D721Med (cell line): ENCODE results near the gene CCL18.
"Not testable (repeated sequence)": the region's sequence is repeated elsewhere in the genome, so short reads cannot be mapped to it uniquely, and the experiment has no call there.

Source experiments
- DNase-seq: peaks from one replicate; pipeline ENCODE4 v3.0.0; 2011; ENCODE audit warnings: low spot score; ENCODE audit not compliant: insufficient read length
- FAIRE-seq: peaks from 2 replicates; lab custom pipeline; 2011; peaks lifted over from hg19 to GRCh38; lab: Jason Lieb, UNC
- TF ChIP-seq, protein P1 (sequence below): IDR thresholded peaks from 2 replicates; pipeline ENCODE4 v1.5.1; 2012; ENCODE audit warnings: mild to moderate bottlenecking, control low read depth; ENCODE audit not compliant: insufficient read depth; ENCODE audit errors: missing control alignments

CCL18 gene

DNA sequence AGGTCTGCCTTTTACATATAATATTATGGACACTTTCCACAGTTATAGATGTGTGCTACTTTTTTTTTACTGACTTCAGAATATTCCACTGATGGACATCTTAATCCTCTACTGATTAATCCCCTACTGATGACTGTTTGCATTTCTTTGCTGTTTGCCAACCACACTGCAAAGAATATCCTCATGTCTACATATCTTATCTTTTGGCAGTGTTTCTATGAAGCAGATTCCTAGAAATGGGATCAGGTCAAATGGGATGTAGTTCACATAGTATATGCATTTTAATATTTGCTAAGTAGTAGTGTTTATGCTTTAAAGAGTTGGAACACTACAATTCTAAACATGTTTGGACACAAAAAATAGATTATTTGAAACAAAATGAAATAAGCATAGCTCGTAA lies 22.7 kb downstream of the CCL18 start:
- TF ChIP-seq, protein P1, sequence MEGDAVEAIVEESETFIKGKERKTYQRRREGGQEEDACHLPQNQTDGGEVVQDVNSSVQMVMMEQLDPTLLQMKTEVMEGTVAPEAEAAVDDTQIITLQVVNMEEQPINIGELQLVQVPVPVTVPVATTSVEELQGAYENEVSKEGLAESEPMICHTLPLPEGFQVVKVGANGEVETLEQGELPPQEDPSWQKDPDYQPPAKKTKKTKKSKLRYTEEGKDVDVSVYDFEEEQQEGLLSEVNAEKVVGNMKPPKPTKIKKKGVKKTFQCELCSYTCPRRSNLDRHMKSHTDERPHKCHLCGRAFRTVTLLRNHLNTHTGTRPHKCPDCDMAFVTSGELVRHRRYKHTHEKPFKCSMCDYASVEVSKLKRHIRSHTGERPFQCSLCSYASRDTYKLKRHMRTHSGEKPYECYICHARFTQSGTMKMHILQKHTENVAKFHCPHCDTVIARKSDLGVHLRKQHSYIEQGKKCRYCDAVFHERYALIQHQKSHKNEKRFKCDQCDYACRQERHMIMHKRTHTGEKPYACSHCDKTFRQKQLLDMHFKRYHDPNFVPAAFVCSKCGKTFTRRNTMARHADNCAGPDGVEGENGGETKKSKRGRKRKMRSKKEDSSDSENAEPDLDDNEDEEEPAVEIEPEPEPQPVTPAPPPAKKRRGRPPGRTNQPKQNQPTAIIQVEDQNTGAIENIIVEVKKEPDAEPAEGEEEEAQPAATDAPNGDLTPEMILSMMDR: no peak
- DNase-seq (no peak), FAIRE-seq (no peak)

DNA sequence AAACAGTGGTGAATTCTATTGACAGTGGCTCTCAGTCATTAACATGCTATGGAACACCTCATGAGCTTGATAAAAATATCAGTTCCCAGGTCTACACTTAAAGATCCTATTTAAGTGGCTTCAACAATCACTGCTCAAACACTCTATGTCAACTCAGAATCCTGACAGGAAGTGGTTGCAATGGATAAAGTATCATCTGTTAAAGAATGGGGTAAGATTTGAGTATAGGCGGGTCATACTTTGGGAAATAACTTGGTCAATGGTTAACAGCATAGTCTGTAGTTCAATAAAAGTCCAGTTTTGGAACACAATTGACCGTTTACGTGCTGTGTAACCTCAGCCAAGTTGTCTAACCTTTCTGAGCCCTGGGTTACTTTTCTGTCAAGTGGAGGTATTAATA lies 23.4 kb downstream of the CCL18 start:
- FAIRE-seq, DNase-seq: not testable (repeated sequence)

DNA sequence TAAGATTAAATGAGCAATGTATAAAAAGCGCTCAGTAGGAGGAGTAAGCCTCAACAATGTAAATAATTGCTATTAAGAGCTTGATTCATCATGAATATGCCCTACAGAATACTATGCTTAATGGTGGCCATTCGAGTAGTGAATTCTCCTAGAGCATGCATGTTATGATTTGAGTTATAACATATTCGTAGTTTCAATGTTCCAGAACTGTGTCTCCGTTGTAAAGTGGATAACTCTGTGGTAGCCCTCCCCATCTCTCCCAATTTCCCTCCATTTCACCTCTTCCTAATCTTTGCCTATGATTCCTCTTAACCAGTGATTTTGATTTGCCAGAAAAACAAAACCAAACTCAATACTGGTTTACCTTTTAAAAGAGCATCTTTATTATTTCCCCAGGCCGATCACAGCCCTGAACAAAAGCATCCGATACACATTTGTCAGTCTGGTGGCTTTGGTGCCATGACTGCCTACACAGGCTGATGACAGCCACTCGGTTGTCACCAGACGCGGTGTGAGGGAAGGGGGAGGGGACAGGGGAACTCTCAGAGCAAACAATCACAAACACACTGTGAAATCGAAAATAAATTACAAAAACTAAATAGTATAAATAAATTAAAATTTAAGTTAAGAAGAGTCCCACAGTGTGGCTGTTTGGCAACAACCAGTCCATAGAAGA lies 24.0 kb downstream of the CCL18 start:
- not testable (repeated sequence) for DNase-seq, FAIRE-seq

DNA sequence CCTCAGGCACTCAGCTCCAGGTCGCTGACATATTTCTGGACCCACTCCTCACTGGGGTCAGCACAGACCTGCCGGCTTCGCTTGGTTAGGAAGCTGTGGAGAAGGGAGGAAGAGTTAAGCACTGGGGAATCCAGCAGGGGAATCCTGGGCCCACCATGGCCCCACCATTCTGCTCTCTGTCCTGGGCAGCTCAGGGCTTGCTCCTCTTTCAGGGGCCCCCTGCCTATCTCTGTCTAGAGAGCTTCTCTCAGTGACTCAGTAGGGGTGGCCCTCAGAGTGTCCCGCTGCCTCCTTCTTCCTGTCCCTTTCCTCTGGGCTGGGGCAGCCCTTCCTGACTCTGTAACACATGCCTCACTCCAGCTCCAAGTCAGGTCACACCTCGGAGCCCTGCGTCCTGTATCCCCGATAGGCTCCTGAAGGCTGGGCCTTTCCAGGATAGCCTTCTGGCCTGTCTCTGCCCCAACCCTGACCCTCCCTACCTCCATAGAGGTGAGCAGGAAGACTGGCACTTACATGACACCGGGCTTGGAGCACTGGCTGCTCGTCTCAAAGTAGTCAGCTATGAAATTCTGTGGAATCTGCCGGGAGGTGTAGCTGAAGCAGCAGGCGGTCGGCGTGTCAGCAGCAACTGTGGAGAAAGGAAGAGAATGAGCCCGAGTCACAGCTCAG lies 24.7 kb downstream of the CCL18 start:
- DNase-seq: no peak
- TF ChIP-seq, protein P1: no peak
- no peak for FAIRE-seq

DNA sequence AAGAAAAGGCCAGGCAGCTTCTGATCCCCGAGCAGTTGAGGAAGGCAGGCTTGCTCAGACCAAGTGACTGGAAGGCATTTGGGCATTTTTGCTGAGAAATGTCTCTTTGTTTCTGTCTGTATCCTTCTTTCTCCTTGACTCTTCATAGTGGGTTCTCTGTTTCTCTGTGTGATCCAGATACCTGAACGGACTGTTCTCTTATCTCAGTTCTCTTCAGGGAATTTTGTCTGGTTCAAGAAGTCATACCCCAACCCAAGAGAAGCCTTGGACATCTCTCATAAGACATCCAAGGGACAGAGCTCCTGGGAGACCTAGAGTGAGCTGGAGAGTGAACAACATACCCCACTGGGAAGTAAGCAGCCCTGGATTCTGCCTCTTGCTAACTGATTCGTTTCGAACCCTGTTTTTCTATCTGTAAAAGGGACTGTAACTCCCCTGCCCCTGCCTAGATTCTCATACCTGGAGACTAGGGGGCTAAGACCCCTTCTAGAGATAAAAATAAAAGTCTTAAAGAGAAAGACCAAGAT lies 25.3 kb downstream of the CCL18 start:
- DNase-seq: no peak
- TF ChIP-seq, protein P1: no peak
- FAIRE-seq: no peak

DNA sequence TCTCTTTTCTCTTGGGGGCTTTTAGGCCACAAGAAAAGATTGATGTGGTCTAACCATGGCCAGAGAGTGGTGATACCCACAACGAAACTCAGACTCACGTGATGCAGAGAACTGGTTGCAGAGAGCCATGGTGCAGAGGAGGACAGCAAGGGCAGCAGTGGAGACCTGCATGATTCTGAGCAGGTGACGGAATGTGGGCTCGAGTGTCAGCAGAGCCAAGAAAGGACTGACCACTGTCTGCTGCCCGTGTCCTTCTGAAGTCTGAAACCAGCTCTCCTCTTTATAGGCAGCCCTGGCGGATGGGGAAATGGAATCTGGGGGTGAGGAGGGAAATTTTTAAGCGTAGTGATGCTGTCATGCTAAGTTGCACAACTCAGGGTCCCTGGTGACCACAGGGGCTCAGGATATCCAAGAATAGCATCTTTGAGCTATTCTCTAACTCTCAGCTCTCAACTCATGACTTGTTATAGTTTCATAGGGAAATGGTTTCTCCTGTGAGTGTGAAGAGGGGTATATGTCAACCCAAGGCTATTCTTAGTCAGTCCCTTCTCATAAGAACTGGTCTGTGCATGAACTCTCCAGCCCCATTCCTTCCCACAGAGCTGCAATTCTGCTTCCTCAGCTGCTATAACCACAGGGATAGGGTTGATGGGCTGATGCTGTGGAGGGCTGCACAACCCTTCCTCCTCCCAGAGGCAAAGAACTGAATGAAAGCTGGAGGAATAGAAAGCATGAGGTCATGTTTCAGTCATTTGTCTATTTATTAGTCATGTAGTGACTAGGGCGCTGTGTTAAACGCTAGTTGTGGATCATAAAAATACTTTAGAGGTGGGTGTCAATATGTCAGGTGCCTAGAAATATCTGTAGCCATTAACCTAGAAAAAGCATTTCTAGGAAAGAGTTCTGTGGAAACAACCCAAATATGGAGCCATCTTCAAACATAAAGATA lies 26.1 kb downstream of the CCL18 start, which contains the start of gene CCL3:
CCL3 (minus strand) TSS at position 256 of the 949 bp plus-strand sequence; CDS start at position 171, 85 bp downstream.
- FAIRE-seq (no peak), DNase-seq (no peak)
- TF ChIP-seq, protein P1: no peak

DNA sequence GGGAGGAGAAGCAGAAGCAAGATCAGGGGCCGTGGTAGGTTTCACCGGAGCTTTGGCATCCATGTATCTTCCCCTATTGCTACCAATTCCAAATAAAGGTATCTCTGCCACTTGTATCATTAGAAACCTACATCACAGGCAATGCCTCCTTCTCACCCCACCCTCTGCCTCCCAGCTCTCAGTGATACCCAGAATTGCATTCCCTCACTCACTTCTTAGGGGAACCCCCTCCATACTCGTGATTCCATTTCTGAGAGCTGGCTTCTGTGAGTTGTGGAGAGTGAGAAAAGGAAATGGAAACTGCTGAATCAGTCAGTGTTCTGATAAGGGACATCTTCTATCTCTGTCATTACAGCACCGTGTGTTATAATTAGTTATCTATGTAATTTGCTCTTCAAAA lies 28.2 kb downstream of the CCL18 start:
- FAIRE-seq: no peak
- TF ChIP-seq, protein P1: no peak

DNA sequence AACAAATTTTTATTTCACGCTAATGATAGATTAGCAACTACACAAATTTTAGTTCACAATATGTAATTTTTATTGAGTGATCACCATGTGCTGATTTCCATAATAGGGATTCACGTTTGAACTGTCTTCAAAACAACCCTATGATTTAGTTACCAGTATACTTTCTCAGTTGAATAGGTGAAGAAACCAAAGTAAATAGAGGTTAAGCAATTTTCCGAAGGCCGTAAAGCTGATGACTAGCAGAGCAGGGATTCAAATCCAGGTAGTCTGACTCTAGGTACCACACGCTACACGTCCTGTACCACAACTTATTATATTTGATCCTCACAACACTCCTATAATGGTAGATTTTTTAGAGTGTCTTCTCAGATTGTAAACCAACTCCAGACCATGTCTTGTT lies 28.6 kb downstream of the CCL18 start:
- DNase-seq: not testable (repeated sequence)

More for the DNA sequence above, 28.2 kb downstream of the CCL18 start:
- DNase-seq: no peak

More for the DNA sequence above, 28.6 kb downstream of the CCL18 start:
- not testable (repeated sequence) for FAIRE-seq
